ENCODE data around the gene RPRML.

DNA sequence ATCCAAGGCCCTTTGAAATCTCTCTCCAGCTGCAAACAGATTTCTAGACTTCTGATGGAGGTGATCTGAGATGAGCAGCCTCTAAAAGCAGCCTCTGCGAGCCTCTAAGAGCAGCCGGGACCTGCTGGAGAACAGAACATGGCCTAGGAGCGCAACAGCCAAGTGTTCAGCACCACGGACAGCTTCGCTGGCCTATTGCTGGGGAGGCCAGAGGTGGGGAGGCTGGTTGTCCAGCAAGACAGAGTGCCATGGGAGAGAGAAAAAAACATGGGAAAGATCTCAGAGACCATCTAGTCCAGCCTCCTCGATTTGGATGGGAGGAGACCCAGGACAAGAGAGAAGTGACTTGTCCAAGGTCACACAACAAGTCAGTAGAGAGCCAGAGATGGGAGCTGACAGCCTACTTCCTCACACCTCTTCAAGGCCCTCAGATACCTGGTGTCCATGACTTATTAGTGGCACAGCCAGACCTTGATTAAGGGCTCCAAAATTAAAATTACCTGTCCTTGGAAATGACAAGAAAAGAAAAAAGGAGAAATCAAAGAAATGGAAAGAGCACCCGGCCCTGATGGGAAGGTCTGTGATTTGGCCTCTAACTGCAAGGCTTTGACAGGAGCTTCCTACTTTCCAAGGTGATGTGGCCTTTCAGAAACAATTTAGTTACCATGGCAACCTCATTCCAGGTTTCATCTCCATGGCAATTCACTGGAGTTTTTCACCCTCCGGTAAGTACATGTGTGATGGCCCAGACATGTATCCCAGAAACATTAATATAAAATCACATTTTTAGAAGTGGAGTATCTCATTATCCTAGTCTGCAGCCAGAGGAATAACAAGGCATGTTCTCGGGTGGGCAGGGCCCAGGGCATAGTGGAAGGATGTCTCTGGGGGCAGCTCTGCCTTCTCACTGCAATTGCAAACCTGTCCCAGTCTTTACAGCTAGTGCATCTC lies 14.5 kb downstream of the RPRML start:
- TF ChIP-seq, protein P1, sequence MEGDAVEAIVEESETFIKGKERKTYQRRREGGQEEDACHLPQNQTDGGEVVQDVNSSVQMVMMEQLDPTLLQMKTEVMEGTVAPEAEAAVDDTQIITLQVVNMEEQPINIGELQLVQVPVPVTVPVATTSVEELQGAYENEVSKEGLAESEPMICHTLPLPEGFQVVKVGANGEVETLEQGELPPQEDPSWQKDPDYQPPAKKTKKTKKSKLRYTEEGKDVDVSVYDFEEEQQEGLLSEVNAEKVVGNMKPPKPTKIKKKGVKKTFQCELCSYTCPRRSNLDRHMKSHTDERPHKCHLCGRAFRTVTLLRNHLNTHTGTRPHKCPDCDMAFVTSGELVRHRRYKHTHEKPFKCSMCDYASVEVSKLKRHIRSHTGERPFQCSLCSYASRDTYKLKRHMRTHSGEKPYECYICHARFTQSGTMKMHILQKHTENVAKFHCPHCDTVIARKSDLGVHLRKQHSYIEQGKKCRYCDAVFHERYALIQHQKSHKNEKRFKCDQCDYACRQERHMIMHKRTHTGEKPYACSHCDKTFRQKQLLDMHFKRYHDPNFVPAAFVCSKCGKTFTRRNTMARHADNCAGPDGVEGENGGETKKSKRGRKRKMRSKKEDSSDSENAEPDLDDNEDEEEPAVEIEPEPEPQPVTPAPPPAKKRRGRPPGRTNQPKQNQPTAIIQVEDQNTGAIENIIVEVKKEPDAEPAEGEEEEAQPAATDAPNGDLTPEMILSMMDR (IDR thresholded peaks at IDR 0.05) = no peak
- no peak for TF ChIP-seq POLR2AphosphoS5 (IDR thresholded peaks at IDR 0.05)
- TF ChIP-seq EP300 (IDR thresholded peaks at IDR 0.05) = no peak
